Measurements from ENCODE around the gene AFMID.
"Not testable (repeated sequence)": the region's sequence is repeated elsewhere in the genome, so short reads cannot be mapped to it uniquely, and the experiment has no call there.

Gene AFMID

GRCh38 chr17:78228176-78228575 is 41.0 kb downstream of the AFMID start:
- H3K27me3 ChIP-seq (ENCODE audit: control insufficient read depth in 1 of 2, insufficient read depth in 2 of 2, low read length in 2 of 2), result peaks cover 0 to 16% of the 10 kb centered on the region in 2 donors

GRCh38 chr17:78230252-78230962 is 43.2 kb downstream of the AFMID start:
- Histone ChIP-seq H3K27ac (ENCODE audit: low read depth, low read length) (no peak overlapping the region), H3K4me1 (ENCODE audit: insufficient read depth, low read length) (no peaks in the 10 kb centered on the region), H3K9ac (ENCODE audit: low read length) (no peak overlapping the region), H3K9me3 (ENCODE audit: low read length) (no peaks in the 10 kb centered on the region), H3K27me3 (ENCODE audit: control insufficient read depth in 1 of 2, insufficient read depth in 2 of 2, low read length in 2 of 2) (peaks cover 0 to 16% of the 10 kb centered on the region in 2 donors), H3K36me3 (ENCODE audit: insufficient read depth, low read length) (no peaks in the 10 kb centered on the region), H3K4me3 (ENCODE audit: low read depth in 1 of 2, low read length in 2 of 2) (no peak overlapping the region)

More at GRCh38 chr17:78228176-78228575, 41.0 kb downstream of the AFMID start:
- Histone ChIP-seq H3K4me3 (ENCODE audit: low read depth in 1 of 2, low read length in 2 of 2) (no peak overlapping the region), H3K9ac (ENCODE audit: low read length) (no peak overlapping the region), H3K27ac (ENCODE audit: low read depth, low read length) (no peak overlapping the region), H3K9me3 (ENCODE audit: low read length) (no peaks in the 10 kb centered on the region), H3K4me1 (ENCODE audit: insufficient read depth, low read length) (no peaks in the 10 kb centered on the region), H3K36me3 (ENCODE audit: insufficient read depth, low read length) (no peaks in the 10 kb centered on the region)

- no peak within 1 kb of the TSS for H3K9ac ChIP-seq (ENCODE audit: low read length)
Measured at GRCh38 chr17:78230996-78231935, 44.1 kb downstream of the AFMID start, which contains the start of gene TMEM235. Gene TMEM235, plus strand, starts transcription at chr17:78231631. Its CDS starts 393 bp downstream, at chr17:78232024.

GRCh38 chr17:78231991-78232858 is 45.1 kb downstream of the AFMID start:
- Histone ChIP-seq H3K36me3 (ENCODE audit: insufficient read depth, low read length) (no peaks in the 10 kb centered on the region), H3K9me3 (ENCODE audit: low read length) (no peaks in the 10 kb centered on the region), H3K4me3 (ENCODE audit: low read depth in 1 of 2, low read length in 2 of 2) (no peak overlapping the region), H3K27ac (ENCODE audit: low read depth, low read length) (no peak overlapping the region), H3K4me1 (ENCODE audit: insufficient read depth, low read length) (no peaks in the 10 kb centered on the region), H3K27me3 (ENCODE audit: control insufficient read depth in 1 of 2, insufficient read depth in 2 of 2, low read length in 2 of 2) (peaks cover 0 to 16% of the 10 kb centered on the region in 2 donors), H3K9ac (ENCODE audit: low read length) (no peak overlapping the region)

More at GRCh38 chr17:78230996-78231935, 44.1 kb downstream of the AFMID start, which contains the start of gene TMEM235:
- peaks cover 0 to 16% of the 10 kb centered on the region in 2 donors for H3K27me3 ChIP-seq (ENCODE audit: control insufficient read depth in 1 of 2, insufficient read depth in 2 of 2, low read length in 2 of 2)
- H3K4me1 ChIP-seq (ENCODE audit: insufficient read depth, low read length), result no peaks in the 10 kb centered on the region
- no peaks in the 10 kb centered on the region for H3K36me3 ChIP-seq (ENCODE audit: insufficient read depth, low read length)
- H3K27ac ChIP-seq (ENCODE audit: low read depth, low read length), result no peak within 1 kb of the TSS
- no peak within 1 kb of the TSS for H3K4me3 ChIP-seq (ENCODE audit: low read depth in 1 of 2, low read length in 2 of 2)
- no peaks in the 10 kb centered on the region for H3K9me3 ChIP-seq (ENCODE audit: low read length)

GRCh38 chr17:78232859-78233173 is 45.7 kb downstream of the AFMID start:
- Histone ChIP-seq H3K27me3 (ENCODE audit: control insufficient read depth in 1 of 2, insufficient read depth in 2 of 2, low read length in 2 of 2) (peaks cover 0 to 16% of the 10 kb centered on the region in 2 donors), H3K9me3 (ENCODE audit: low read length) (no peaks in the 10 kb centered on the region), H3K9ac (ENCODE audit: low read length) (no peak overlapping the region), H3K36me3 (ENCODE audit: insufficient read depth, low read length) (no peaks in the 10 kb centered on the region), H3K27ac (ENCODE audit: low read depth, low read length) (no peak overlapping the region), H3K4me1 (ENCODE audit: insufficient read depth, low read length) (no peaks in the 10 kb centered on the region), H3K4me3 (ENCODE audit: low read depth in 1 of 2, low read length in 2 of 2) (no peak overlapping the region)

- H3K9me3 ChIP-seq (ENCODE audit: low read length), result no peaks in the 10 kb centered on the region
- no peak overlapping the region for H3K27ac ChIP-seq (ENCODE audit: low read depth, low read length)
- no peak overlapping the region for H3K9ac ChIP-seq (ENCODE audit: low read length)
- H3K27me3 ChIP-seq (ENCODE audit: control insufficient read depth in 1 of 2, insufficient read depth in 2 of 2, low read length in 2 of 2), result peaks cover 0 to 16% of the 10 kb centered on the region in 2 donors
- no peaks in the 10 kb centered on the region for H3K36me3 ChIP-seq (ENCODE audit: insufficient read depth, low read length)
- no peak overlapping the region for H3K4me3 ChIP-seq (ENCODE audit: low read depth in 1 of 2, low read length in 2 of 2)
- H3K4me1 ChIP-seq (ENCODE audit: insufficient read depth, low read length), result no peaks in the 10 kb centered on the region
Measured at GRCh38 chr17:78233678-78234077, 46.5 kb downstream of the AFMID start.

GRCh38 chr17:78234261-78234865 is 47.2 kb downstream of the AFMID start:
- H3K27ac ChIP-seq (ENCODE audit: low read depth, low read length), result no peak overlapping the region
- no peak overlapping the region for H3K4me3 ChIP-seq (ENCODE audit: low read depth in 1 of 2, low read length in 2 of 2)
- no peaks in the 10 kb centered on the region for H3K36me3 ChIP-seq (ENCODE audit: insufficient read depth, low read length)
- H3K9me3 ChIP-seq (ENCODE audit: low read length), result no peaks in the 10 kb centered on the region
- H3K27me3 ChIP-seq (ENCODE audit: control insufficient read depth in 1 of 2, insufficient read depth in 2 of 2, low read length in 2 of 2), result peaks cover 0 to 18% of the 10 kb centered on the region in 2 donors
- H3K9ac ChIP-seq (ENCODE audit: low read length), result no peak overlapping the region
- no peaks in the 10 kb centered on the region for H3K4me1 ChIP-seq (ENCODE audit: insufficient read depth, low read length)

GRCh38 chr17:78235022-78235421 is 47.9 kb downstream of the AFMID start:
- H3K36me3 ChIP-seq (ENCODE audit: insufficient read depth, low read length); H3K27ac ChIP-seq (ENCODE audit: low read depth, low read length); H3K4me1 ChIP-seq (ENCODE audit: insufficient read depth, low read length); H3K9me3 ChIP-seq (ENCODE audit: low read length); H3K4me3 ChIP-seq (ENCODE audit: low read depth in 1 of 2, low read length in 2 of 2); H3K9ac ChIP-seq (ENCODE audit: low read length): not testable (repeated sequence)
- H3K27me3 ChIP-seq (ENCODE audit: control insufficient read depth in 1 of 2, insufficient read depth in 2 of 2, low read length in 2 of 2), result peaks cover 0 to 20% of the 10 kb centered on the region in 2 donors

GRCh38 chr17:78235885-78236284 is 48.7 kb downstream of the AFMID start:
- Histone ChIP-seq H3K9me3 (ENCODE audit: low read length) (no peaks in the 10 kb centered on the region), H3K27ac (ENCODE audit: low read depth, low read length) (no peak overlapping the region), H3K4me1 (ENCODE audit: insufficient read depth, low read length) (no peaks in the 10 kb centered on the region), H3K4me3 (ENCODE audit: low read depth in 1 of 2, low read length in 2 of 2) (no peak overlapping the region), H3K27me3 (ENCODE audit: control insufficient read depth in 1 of 2, insufficient read depth in 2 of 2, low read length in 2 of 2) (peaks cover 0 to 20% of the 10 kb centered on the region in 2 donors), H3K36me3 (ENCODE audit: insufficient read depth, low read length) (no peaks in the 10 kb centered on the region), H3K9ac (ENCODE audit: low read length) (no peak overlapping the region)

GRCh38 chr17:78236362-78237127 is 49.4 kb downstream of the AFMID start:
- Histone ChIP-seq H3K9me3 (ENCODE audit: low read length) (no peaks in the 10 kb centered on the region), H3K4me1 (ENCODE audit: insufficient read depth, low read length) (no peaks in the 10 kb centered on the region), H3K27me3 (ENCODE audit: control insufficient read depth in 1 of 2, insufficient read depth in 2 of 2, low read length in 2 of 2) (peaks cover 0 to 14% of the 10 kb centered on the region in 2 donors), H3K9ac (ENCODE audit: low read length) (no peak overlapping the region), H3K4me3 (ENCODE audit: low read depth in 1 of 2, low read length in 2 of 2) (no peak overlapping the region), H3K36me3 (ENCODE audit: insufficient read depth, low read length) (no peaks in the 10 kb centered on the region), H3K27ac (ENCODE audit: low read depth, low read length) (no peak overlapping the region)
